GM10266 (cell line): ENCODE data around the gene VAV2.
"Not testable (repeated sequence)": the region's sequence is repeated elsewhere in the genome, so short reads cannot be mapped to it uniquely, and the experiment has no call there.

Experiments
- DNase-seq: peaks from one replicate; pipeline ENCODE4 v3.0.0; 2012; ENCODE audit errors: extremely low spot score
- CTCF ChIP-seq: IDR thresholded peaks from 2 replicates; pipeline ENCODE4 v1.5.1; 2012; ENCODE audit warnings: mild to moderate bottlenecking, low read depth; ENCODE audit not compliant: control insufficient read depth, insufficient read depth; ENCODE audit errors: missing control alignments

VAV2 gene

GRCh38 chr9:133962341-133962740 is 29.8 kb downstream of the VAV2 start:
- TF ChIP-seq CTCF = no peak
- no peak for DNase-seq

GRCh38 chr9:133961226-133962165 is 30.6 kb downstream of the VAV2 start:
- no peak for TF ChIP-seq CTCF
- no peak for DNase-seq

GRCh38 chr9:133960568-133961129 is 31.5 kb downstream of the VAV2 start:
- DNase-seq = no peak
- no peak for TF ChIP-seq CTCF

- TF ChIP-seq CTCF = no peak
- DNase-seq = no peak
Observed at GRCh38 chr9:133959966-133960567, 32.1 kb downstream of the VAV2 start.

GRCh38 chr9:133959171-133959570 is 33.0 kb downstream of the VAV2 start:
- TF ChIP-seq CTCF = no peak
- no peak for DNase-seq

- no peak for TF ChIP-seq CTCF
- peak; percentile 73 for DNase-seq
Observed at GRCh38 chr9:133958756-133959155, 33.4 kb downstream of the VAV2 start.

GRCh38 chr9:133957772-133958171 is 34.4 kb downstream of the VAV2 start:
- DNase-seq = not testable (repeated sequence)
